HCT116 (cell line): Measurements from ENCODE around the gene GRIN3A. TPM values are rescaled to one million over a fixed set of nuclear protein-coding genes. Genes with fewer than 3 reads are reported as not detected.

Experiments
- ATAC-seq: fragments of 200-7000 bp; cut with Tn5 transposase; 2 replicates; pipeline ENCODE4 v1.9.1; 2020; ENCODE audit warnings: mild to moderate bottlenecking, moderate library complexity
- BruUV-seq: library from RNA; stranded (reverse); fragments of 400-500 nt; replicated peaks from 2 replicates; lab custom pipeline; 2021; lab: Mats Ljungman, UMichigan
- CTCF ChIA-PET: fragments of 300-600 bp; sonication (Branson Sonifier 250); formaldehyde crosslinking; loops from one replicate; lab custom pipeline; 2021; ENCODE audit warnings: antibody characterized with exemption; lab: Charles Lee
- POLR2A ChIA-PET: fragments of 300-600, 350-600 bp; sonication (Branson Sonifier 250); formaldehyde crosslinking; loops from one replicate; lab custom pipeline; 2021; ENCODE audit warnings: antibody characterized with exemption; lab: Charles Lee
- RAD21 ChIA-PET, 2 experiments: fragments of 300-600 bp; sonication (Branson Sonifier 250); formaldehyde crosslinking; loops; one replicate each; lab custom pipeline; 2023; ENCODE audit warnings: low total read pairs in 2 of 2; ENCODE audit not compliant: uncharacterized antibody in 2 of 2, unreplicated experiment in 2 of 2, low non-redundant PET in 1 of 2; lab: Charles Lee
- DNase-seq: peaks from one replicate; pipeline ENCODE4 v3.0.0-alpha.2; 2010; ENCODE audit warnings: low read depth, low spot score
- H2AFZ ChIP-seq: fragments of 200-600 bp; shearing (Covaris generic), sonication (generic); 2 replicates; pipeline ENCODE4 v1.6.1; 2017; ENCODE audit warnings: low read depth, mixed run types, mixed read lengths, antibody characterized with exemption, low read length; ENCODE audit not compliant: poor library complexity, severe bottlenecking
- H3K27ac ChIP-seq: 2 replicates; pipeline ENCODE4 v1.5.1; 2012; ENCODE audit warnings: low read depth, low read length
- H3K27me3 ChIP-seq: fragments of 200-600 bp; sonication (generic); 2 replicates; pipeline ENCODE4 v1.6.1; 2016; ENCODE audit warnings: mixed run types, low read length, mixed read lengths; ENCODE audit not compliant: insufficient read depth
- H3K36me3 ChIP-seq, 2 experiments: fragments of 200-500 bp in 1 of 2; fragments of 200-600 bp in 1 of 2; sonication (Bioruptor generic) in 1 of 2; sonication (generic) in 1 of 2; 2 replicates each; pipeline versions ENCODE4 v1.5.1 to v1.6.1; 2014 to 2016; ENCODE audit warnings: low read length in 2 of 2, inconsistent platforms in 1 of 2, mixed read lengths in 1 of 2, mixed run types in 1 of 2; ENCODE audit not compliant: insufficient read depth in 2 of 2, control insufficient read depth in 1 of 2
- H3K4me1 ChIP-seq, 2 experiments: fragments of 200-600 bp in 1 of 2; sonication (generic) in 1 of 2; 2 replicates each; pipeline versions ENCODE4 v1.5.1 to v1.6.1; 2012 to 2017; ENCODE audit warnings: low read length in 2 of 2, inconsistent platforms in 1 of 2, mild to moderate bottlenecking in 1 of 2, mixed read lengths in 1 of 2, mixed run types in 1 of 2, moderate library complexity in 1 of 2; ENCODE audit not compliant: insufficient read depth in 2 of 2, control insufficient read depth in 1 of 2
- H3K4me2 ChIP-seq: fragments of 200-600 bp; sonication (generic); 2 replicates; pipeline ENCODE4 v1.6.1; 2017; ENCODE audit warnings: mixed run types, low read length, mixed read lengths
- H3K4me3 ChIP-seq, 2 experiments: fragments of 200-600 bp in 1 of 2; sonication (generic) in 1 of 2; replicated peaks in 1 of 2; 2 replicates each; pipeline ENCODE4 v1.5.1; 2011 to 2016; ENCODE audit warnings: low read length in 2 of 2, control low read depth in 1 of 2, low read depth in 1 of 2, mild to moderate bottlenecking in 1 of 2, mixed read lengths in 1 of 2, mixed run types in 1 of 2
- H3K79me2 ChIP-seq: fragments of 200-600 bp; sonication (generic); 2 replicates; pipeline ENCODE4 v1.6.1; 2017; ENCODE audit warnings: mild to moderate bottlenecking, mixed run types, low read length, moderate library complexity, mixed read lengths; ENCODE audit not compliant: insufficient read depth
- H3K9ac ChIP-seq: fragments of 200-600 bp; sonication (generic); 2 replicates; pipeline ENCODE4 v1.6.1; 2016; ENCODE audit warnings: low read length, mixed read lengths
- H3K9me2 ChIP-seq: fragments of 200-600 bp; sonication (generic), shearing (Covaris generic); 2 replicates; pipeline ENCODE4 v1.6.1; 2017; ENCODE audit warnings: mixed run types, mild to moderate bottlenecking, moderate library complexity; ENCODE audit not compliant: insufficient read depth
- H3K9me3 ChIP-seq, 2 experiments: fragments of 200-500 bp in 1 of 2; fragments of 200-600 bp in 1 of 2; sonication (Bioruptor generic) in 1 of 2; sonication (generic) in 1 of 2; 2 replicates each; pipeline ENCODE4 v1.6.1; 2014 to 2017; ENCODE audit warnings: low read length in 2 of 2, mixed read lengths in 2 of 2, inconsistent platforms in 1 of 2, low read depth in 1 of 2, mild to moderate bottlenecking in 1 of 2, mixed run types in 1 of 2, moderate library complexity in 1 of 2; ENCODE audit not compliant: control insufficient read depth in 1 of 2, insufficient read depth in 1 of 2
- H4K20me1 ChIP-seq: fragments of 200-600 bp; sonication (generic), shearing (Covaris generic); 2 replicates; pipeline ENCODE4 v1.6.1; 2017; ENCODE audit warnings: mixed run types, mild to moderate bottlenecking, moderate library complexity; ENCODE audit not compliant: insufficient read depth
- EZH2 ChIP-seq: fragments of 200-600 bp; sonication (generic); IDR thresholded peaks from 2 replicates; pipeline ENCODE4 v1.6.1; 2017; ENCODE audit warnings: antibody characterized with exemption, mixed run types
- EZH2phosphoT487 ChIP-seq: fragments of 200-600 bp; IDR thresholded peaks from 2 replicates; pipeline ENCODE4 v1.6.1; 2018; ENCODE audit warnings: antibody characterized with exemption, borderline replicate concordance
- FOSL1 ChIP-seq: IDR thresholded peaks from 2 replicates; pipeline ENCODE4 v1.6.1; 2012; ENCODE audit warnings: low read depth
- JUND ChIP-seq: IDR thresholded peaks from 2 replicates; pipeline ENCODE4 v1.6.1; 2012
- MAX ChIP-seq: IDR thresholded peaks from 2 replicates; pipeline ENCODE4 v1.6.1; 2012
- RAD21 ChIP-seq: IDR thresholded peaks from 2 replicates; pipeline ENCODE4 v1.6.1; 2012; ENCODE audit warnings: low read depth, mild to moderate bottlenecking
- SP1 ChIP-seq: IDR thresholded peaks from 2 replicates; pipeline ENCODE4 v1.6.1; 2012; ENCODE audit warnings: low read depth
- SRF ChIP-seq: IDR thresholded peaks from 2 replicates; pipeline ENCODE4 v1.6.1; 2012; ENCODE audit warnings: low read depth
- TCF7L2 ChIP-seq: IDR thresholded peaks from 2 replicates; pipeline ENCODE4 v1.7.0; 2011; ENCODE audit warnings: borderline replicate concordance, inconsistent platforms; ENCODE audit not compliant: insufficient read depth, insufficient read length; ENCODE audit errors: extremely low read depth
- YY1 ChIP-seq: IDR thresholded peaks from 2 replicates; pipeline ENCODE4 v1.6.1; 2011; ENCODE audit warnings: low read length, low read depth, moderate library complexity, mild to moderate bottlenecking; ENCODE audit not compliant: insufficient replicate concordance; ENCODE audit errors: extremely low read depth
- ZBTB33 ChIP-seq: IDR thresholded peaks from 2 replicates; pipeline ENCODE4 v1.6.1; 2011; ENCODE audit warnings: mild to moderate bottlenecking, low read length, moderate library complexity; ENCODE audit not compliant: insufficient replicate concordance; ENCODE audit errors: extremely low read depth
- ZFX ChIP-seq: fragments of 450-650 bp; IDR thresholded peaks from 2 replicates; pipeline ENCODE4 v1.6.1; 2017
- intact Hi-C: fragments of 100-400 bp; cut with micrococcal nuclease; formaldehyde crosslinking; loops from 2 replicates; pipeline ENCODE4 v1.10.0; 2022
- total RNA-seq: library from RNA; stranded (reverse); gene quantifications from one replicate; pipeline ENCODE4 v1.2.1, GENCODE V29; 2021; ENCODE audit not compliant: unreplicated experiment

The GRIN3A gene
- total RNA-seq, 1 experiment from 2014 or later: not detected

DNA sequence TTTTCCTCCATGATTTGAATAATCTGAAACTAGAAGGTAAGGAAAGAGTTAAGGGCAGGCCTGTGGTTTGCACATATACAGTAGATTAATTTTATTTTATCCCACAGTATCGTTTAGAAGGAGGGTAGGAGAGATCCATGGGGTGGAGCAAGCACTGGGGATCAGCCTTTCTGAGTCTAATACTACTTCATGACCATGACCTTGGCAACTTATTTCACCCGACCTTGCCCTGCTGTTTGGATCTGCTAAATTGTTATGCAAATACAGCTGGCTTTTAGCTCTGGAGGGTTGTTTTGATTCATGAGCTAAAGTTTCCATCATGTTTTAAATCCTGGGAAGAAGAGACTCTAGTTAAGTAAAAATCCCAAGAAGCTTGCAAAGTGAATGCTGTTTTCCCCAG is 864 bp upstream of the GRIN3A start:
- Histone ChIP-seq H3K4me3 (no peak overlapping the region), H3K4me2 (no peak overlapping the region), H3K27me3 (peaks cover 5% of the 10 kb centered on the region; the same call in 1 of the 2 replicates), H3K79me2 (no peaks in the 10 kb centered on the region), H3K4me1 (no peaks in the 10 kb centered on the region), H4K20me1 (no peaks in the 10 kb centered on the region), H3K27ac (no peak overlapping the region), H3K9me2 (no peaks in the 10 kb centered on the region), H3K36me3 (no peaks in the 10 kb centered on the region), H3K9me3 (no peaks in the 10 kb centered on the region), H2AFZ (no peak overlapping the region), H3K9ac (no peak overlapping the region)
- BruUV-seq: no TSS peak
- CTCF ChIA-PET: no interaction called here
- POLR2A ChIA-PET: no interaction called here
- ATAC-seq: no peak
- TF ChIP-seq EZH2 (no peak), ZBTB33 (no peak), ZFX (no peak), FOSL1 (no peak), RAD21 (no peak), SRF (no peak), JUND (no peak), SP1 (no peak), EZH2phosphoT487 (no peak), YY1 (no peak), MAX (no peak), TCF7L2 (no peak)
- RAD21 ChIA-PET: no interaction called here
- DNase-seq: no peak
- intact Hi-C loops: no loop called here
